SK-N-SH (cell line): ENCODE measurements around the gene SLC2A13. TPM values are rescaled to one million over a fixed set of nuclear protein-coding genes. Genes with fewer than 3 reads are reported as not detected.

Source experiments
- CTCF ChIA-PET: fragments of 300-600, 350-600 bp; formaldehyde crosslinking; extraction: SDS; loops from one replicate; lab custom pipeline; 2021; lab: Yijun Ruan, JAX
- POLR2A ChIA-PET: fragments of 350-600 bp; sonication (Branson Sonifier 250); formaldehyde crosslinking; extraction: SDS; loops from one replicate; lab custom pipeline; 2020; ENCODE audit warnings: antibody characterized with exemption, inconsistent platforms; lab: Yijun Ruan, JAX
- DNase-seq: peaks from one replicate; pipeline ENCODE4 v3.0.0; 2012
- H2AFZ ChIP-seq: fragments of 200-600 bp; sonication (generic); 2 replicates; pipeline ENCODE4 v1.8.1; 2016; ENCODE audit warnings: antibody characterized with exemption, mild to moderate bottlenecking, low read depth
- H3F3A ChIP-seq: fragments of 200-600 bp; sonication (generic); replicated peaks from 2 replicates; pipeline ENCODE3; 2016; ENCODE audit warnings: antibody characterized with exemption, mild to moderate bottlenecking; ENCODE audit not compliant: insufficient read depth
- H3K27ac ChIP-seq, 2 experiments: fragments of 200-500 bp in 1 of 2; fragments of 200-600 bp in 1 of 2; sonication (Bioruptor generic) in 1 of 2; sonication (generic), shearing (Covaris generic) in 1 of 2; 2 replicates each; pipeline versions ENCODE4 v1.5.1 to v1.6.1; 2014 to 2016; ENCODE audit warnings: low read depth in 2 of 2, inconsistent platforms in 1 of 2, low read length in 1 of 2, mild to moderate bottlenecking in 1 of 2, mixed read lengths in 1 of 2
- H3K27me3 ChIP-seq: fragments of 200-600 bp; sonication (generic), shearing (Covaris generic); 2 replicates; pipeline ENCODE4 v1.6.1; 2016; ENCODE audit warnings: mixed run types; ENCODE audit not compliant: insufficient read depth
- H3K36me3 ChIP-seq, 2 experiments: fragments of 200-500 bp in 1 of 2; fragments of 200-600 bp in 1 of 2; sonication (Bioruptor generic) in 1 of 2; sonication (generic) in 1 of 2; replicated peaks in 1 of 2; 2 replicates each; pipeline versions ENCODE3 to v1.5.1; 2014 to 2016; ENCODE audit warnings: low read length in 1 of 2, mild to moderate bottlenecking in 1 of 2; ENCODE audit not compliant: insufficient read depth in 2 of 2, control insufficient read depth in 1 of 2
- H3K4me1 ChIP-seq, 2 experiments: fragments of 200-500 bp in 1 of 2; fragments of 200-600 bp in 1 of 2; sonication (Bioruptor generic) in 1 of 2; sonication (generic), shearing (Covaris generic) in 1 of 2; 2 replicates each; pipeline versions ENCODE4 v1.5.1 to v1.6.1; 2014 to 2016; ENCODE audit warnings: low read depth in 1 of 2, low read length in 1 of 2, mixed run types in 1 of 2; ENCODE audit not compliant: insufficient read depth in 2 of 2, control insufficient read depth in 1 of 2
- H3K4me2 ChIP-seq: fragments of 200-600 bp; sonication (generic), shearing (Covaris generic); 2 replicates; pipeline ENCODE4 v1.6.1; 2017; ENCODE audit warnings: mixed run types
- H3K4me3 ChIP-seq, 2 experiments: fragments of 200-500 bp in 1 of 2; fragments of 200-600 bp in 1 of 2; sonication (Bioruptor generic) in 1 of 2; sonication (generic), shearing (Covaris generic) in 1 of 2; 2 replicates each; pipeline versions ENCODE4 v1.5.1 to v1.8.1; 2014 to 2016; ENCODE audit warnings: low read depth in 2 of 2, inconsistent platforms in 1 of 2, low read length in 1 of 2, mild to moderate bottlenecking in 1 of 2, mixed read lengths in 1 of 2, moderate library complexity in 1 of 2
- H3K79me2 ChIP-seq: fragments of 200-600 bp; sonication (generic); 2 replicates; pipeline ENCODE4 v1.8.1; 2017; ENCODE audit warnings: mild to moderate bottlenecking; ENCODE audit not compliant: insufficient read depth
- H3K9ac ChIP-seq: fragments of 200-600 bp; sonication (generic); 2 replicates; pipeline ENCODE4 v1.6.1; 2017; ENCODE audit warnings: mixed run types
- H3K9me2 ChIP-seq: fragments of 200-600 bp; sonication (generic); 2 replicates; pipeline ENCODE4 v1.6.1; 2017; ENCODE audit warnings: mixed run types
- H3K9me3 ChIP-seq: fragments of 200-600 bp; sonication (generic); 2 replicates; pipeline ENCODE4 v1.6.1; 2017; ENCODE audit warnings: mixed run types, mild to moderate bottlenecking, moderate library complexity
- H4K20me1 ChIP-seq: fragments of 200-600 bp; sonication (generic); 2 replicates; pipeline ENCODE4 v1.6.1; 2017; ENCODE audit warnings: mild to moderate bottlenecking, mixed run types; ENCODE audit not compliant: insufficient read depth
- CHD2 ChIP-seq: fragments of 150-350 bp; IDR thresholded peaks from 2 replicates; pipeline ENCODE4 v1.6.1; 2018; ENCODE audit warnings: low read length; ENCODE audit not compliant: partially characterized antibody
- ELF1 ChIP-seq: IDR thresholded peaks from 2 replicates; pipeline ENCODE4 v1.4.0; 2012
- EZH2phosphoT487 ChIP-seq: fragments of 200-600 bp; sonication (generic); IDR thresholded peaks from 2 replicates; pipeline ENCODE4 v1.6.1; 2017; ENCODE audit warnings: low read depth, mixed run types, mild to moderate bottlenecking, antibody characterized with exemption, moderate library complexity, borderline replicate concordance
- FOSL2 ChIP-seq: IDR thresholded peaks from 2 replicates; pipeline ENCODE4 v1.4.0; 2012; ENCODE audit warnings: low read depth, mild to moderate bottlenecking, moderate library complexity, borderline replicate concordance
- FOXJ3 ChIP-seq: sonication (generic); formaldehyde crosslinking; IDR thresholded peaks from 2 replicates; pipeline ENCODE4 v1.5.1; 2020; ENCODE audit warnings: mild to moderate bottlenecking, missing genetic modification reagents
- GABPA ChIP-seq: IDR thresholded peaks from 2 replicates; pipeline ENCODE4 v1.4.0; 2012; ENCODE audit warnings: low read depth, mild to moderate bottlenecking
- JUND ChIP-seq: IDR thresholded peaks from 2 replicates; pipeline ENCODE4 v1.4.0; 2012
- MEF2A ChIP-seq: IDR thresholded peaks from 2 replicates; pipeline ENCODE4 v1.4.0; 2012; ENCODE audit warnings: low read depth, borderline replicate concordance
- MXI1 ChIP-seq: IDR thresholded peaks from 2 replicates; pipeline ENCODE4 v1.6.1; 2012; ENCODE audit warnings: mild to moderate bottlenecking, low read depth, low read length, improper control_type of control experiment
- TCF12 ChIP-seq: IDR thresholded peaks from 2 replicates; pipeline ENCODE4 v1.4.0; 2012
- TEAD4 ChIP-seq: IDR thresholded peaks from 2 replicates; pipeline ENCODE4 v1.4.0; 2012; ENCODE audit warnings: mild to moderate bottlenecking, borderline replicate concordance; ENCODE audit not compliant: insufficient read depth
- YY1 ChIP-seq: IDR thresholded peaks from 2 replicates; pipeline ENCODE4 v1.4.0; 2012; ENCODE audit warnings: low read depth, mild to moderate bottlenecking
- WGBS: methylation state at CpG from one replicate; pipeline ENCODE4 v1.1.6; 2017; ENCODE audit warnings: low lambda C conversion rate; 5-methylcytosine and 5-hydroxymethylcytosine counted together
- polyA plus RNA-seq, 3 experiments: library from polyadenylated mRNA; depleted of rRNA; stranded (reverse); fragments of >200 nt; gene quantifications; 2 replicates each; pipeline ENCODE4 v1.2.3, GENCODE V29; 2012
- TF ChIP-seq, protein P1 (sequence below): IDR thresholded peaks from 2 replicates; pipeline ENCODE4 v1.6.1; 2012; ENCODE audit warnings: mild to moderate bottlenecking, low read depth, low read length, moderate library complexity
- TF ChIP-seq, protein P2 (sequence below): fragments of 200-600 bp; sonication (generic); IDR thresholded peaks from 2 replicates; pipeline ENCODE4 v1.6.1; 2017; ENCODE audit warnings: antibody characterized with exemption, mild to moderate bottlenecking, moderate library complexity
- TF ChIP-seq, protein P3 (sequence below): fragments of 150-350 bp; IDR thresholded peaks from 2 replicates; pipeline ENCODE4 v1.6.1; 2017; ENCODE audit warnings: antibody characterized with exemption, low read length, low read depth, borderline replicate concordance

The SLC2A13 gene
- polyA plus RNA-seq, 1 of the 3 experiments (the other 2 are of a cell fraction), result 0.21 TPM

DNA sequence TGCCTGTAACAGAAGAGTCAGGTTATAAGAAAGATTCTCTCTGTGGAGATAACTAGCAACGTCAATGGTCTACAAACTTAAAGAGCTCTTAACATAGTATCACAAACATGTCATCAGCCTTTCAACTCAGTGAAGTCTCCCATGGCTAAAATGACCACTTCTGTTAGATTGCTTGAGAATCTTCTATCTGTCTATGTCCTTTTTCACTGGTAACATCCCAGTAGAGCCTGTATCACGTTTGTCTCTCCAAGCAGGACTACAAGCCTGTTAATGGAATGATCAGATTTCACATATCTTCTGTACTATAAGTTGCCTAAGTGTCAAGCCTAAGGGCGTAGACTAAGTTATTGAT, 50.7 kb downstream of the SLC2A13 start:
- no peak overlapping the region for H3K4me3 ChIP-seq
- H2AFZ ChIP-seq, result no peak overlapping the region
- no peaks in the 10 kb centered on the region for H3F3A ChIP-seq
- H4K20me1 ChIP-seq, result no peaks in the 10 kb centered on the region
- H3K9me2 ChIP-seq, result no peaks in the 10 kb centered on the region
- H3K4me1 ChIP-seq, result peaks cover 0 to 2% of the 10 kb centered on the region in 2 experiments; a peak in 2 of 4 replicates
- H3K79me2 ChIP-seq, result no peaks in the 10 kb centered on the region
- no peak overlapping the region for H3K9ac ChIP-seq
- no peaks in the 10 kb centered on the region for H3K9me3 ChIP-seq
- ChIA-PET POLR2A (no interaction called here), CTCF (interaction anchor here (1.6 kb wide), 1 partner anchor 53 kb away, joined by 4 read pairs; no protein-coding TSS in a partner anchor)
- H3K27ac ChIP-seq, result no peak overlapping the region
- no peak overlapping the region for H3K4me2 ChIP-seq
- H3K27me3 ChIP-seq, result no peaks in the 10 kb centered on the region
- TF ChIP-seq TCF12 (no peak), YY1 (no peak), ELF1 (no peak), JUND (no peak), GABPA (no peak)
- TF ChIP-seq, protein P1, sequence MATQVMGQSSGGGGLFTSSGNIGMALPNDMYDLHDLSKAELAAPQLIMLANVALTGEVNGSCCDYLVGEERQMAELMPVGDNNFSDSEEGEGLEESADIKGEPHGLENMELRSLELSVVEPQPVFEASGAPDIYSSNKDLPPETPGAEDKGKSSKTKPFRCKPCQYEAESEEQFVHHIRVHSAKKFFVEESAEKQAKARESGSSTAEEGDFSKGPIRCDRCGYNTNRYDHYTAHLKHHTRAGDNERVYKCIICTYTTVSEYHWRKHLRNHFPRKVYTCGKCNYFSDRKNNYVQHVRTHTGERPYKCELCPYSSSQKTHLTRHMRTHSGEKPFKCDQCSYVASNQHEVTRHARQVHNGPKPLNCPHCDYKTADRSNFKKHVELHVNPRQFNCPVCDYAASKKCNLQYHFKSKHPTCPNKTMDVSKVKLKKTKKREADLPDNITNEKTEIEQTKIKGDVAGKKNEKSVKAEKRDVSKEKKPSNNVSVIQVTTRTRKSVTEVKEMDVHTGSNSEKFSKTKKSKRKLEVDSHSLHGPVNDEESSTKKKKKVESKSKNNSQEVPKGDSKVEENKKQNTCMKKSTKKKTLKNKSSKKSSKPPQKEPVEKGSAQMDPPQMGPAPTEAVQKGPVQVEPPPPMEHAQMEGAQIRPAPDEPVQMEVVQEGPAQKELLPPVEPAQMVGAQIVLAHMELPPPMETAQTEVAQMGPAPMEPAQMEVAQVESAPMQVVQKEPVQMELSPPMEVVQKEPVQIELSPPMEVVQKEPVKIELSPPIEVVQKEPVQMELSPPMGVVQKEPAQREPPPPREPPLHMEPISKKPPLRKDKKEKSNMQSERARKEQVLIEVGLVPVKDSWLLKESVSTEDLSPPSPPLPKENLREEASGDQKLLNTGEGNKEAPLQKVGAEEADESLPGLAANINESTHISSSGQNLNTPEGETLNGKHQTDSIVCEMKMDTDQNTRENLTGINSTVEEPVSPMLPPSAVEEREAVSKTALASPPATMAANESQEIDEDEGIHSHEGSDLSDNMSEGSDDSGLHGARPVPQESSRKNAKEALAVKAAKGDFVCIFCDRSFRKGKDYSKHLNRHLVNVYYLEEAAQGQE, result no peak
- TF ChIP-seq, protein P2, sequence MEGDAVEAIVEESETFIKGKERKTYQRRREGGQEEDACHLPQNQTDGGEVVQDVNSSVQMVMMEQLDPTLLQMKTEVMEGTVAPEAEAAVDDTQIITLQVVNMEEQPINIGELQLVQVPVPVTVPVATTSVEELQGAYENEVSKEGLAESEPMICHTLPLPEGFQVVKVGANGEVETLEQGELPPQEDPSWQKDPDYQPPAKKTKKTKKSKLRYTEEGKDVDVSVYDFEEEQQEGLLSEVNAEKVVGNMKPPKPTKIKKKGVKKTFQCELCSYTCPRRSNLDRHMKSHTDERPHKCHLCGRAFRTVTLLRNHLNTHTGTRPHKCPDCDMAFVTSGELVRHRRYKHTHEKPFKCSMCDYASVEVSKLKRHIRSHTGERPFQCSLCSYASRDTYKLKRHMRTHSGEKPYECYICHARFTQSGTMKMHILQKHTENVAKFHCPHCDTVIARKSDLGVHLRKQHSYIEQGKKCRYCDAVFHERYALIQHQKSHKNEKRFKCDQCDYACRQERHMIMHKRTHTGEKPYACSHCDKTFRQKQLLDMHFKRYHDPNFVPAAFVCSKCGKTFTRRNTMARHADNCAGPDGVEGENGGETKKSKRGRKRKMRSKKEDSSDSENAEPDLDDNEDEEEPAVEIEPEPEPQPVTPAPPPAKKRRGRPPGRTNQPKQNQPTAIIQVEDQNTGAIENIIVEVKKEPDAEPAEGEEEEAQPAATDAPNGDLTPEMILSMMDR, result no peak
- no peak for DNase-seq
- WGBS, result 48% methylated on average over 3 of the region's 3 CpGs
- no peaks in the 10 kb centered on the region for H3K36me3 ChIP-seq

DNA sequence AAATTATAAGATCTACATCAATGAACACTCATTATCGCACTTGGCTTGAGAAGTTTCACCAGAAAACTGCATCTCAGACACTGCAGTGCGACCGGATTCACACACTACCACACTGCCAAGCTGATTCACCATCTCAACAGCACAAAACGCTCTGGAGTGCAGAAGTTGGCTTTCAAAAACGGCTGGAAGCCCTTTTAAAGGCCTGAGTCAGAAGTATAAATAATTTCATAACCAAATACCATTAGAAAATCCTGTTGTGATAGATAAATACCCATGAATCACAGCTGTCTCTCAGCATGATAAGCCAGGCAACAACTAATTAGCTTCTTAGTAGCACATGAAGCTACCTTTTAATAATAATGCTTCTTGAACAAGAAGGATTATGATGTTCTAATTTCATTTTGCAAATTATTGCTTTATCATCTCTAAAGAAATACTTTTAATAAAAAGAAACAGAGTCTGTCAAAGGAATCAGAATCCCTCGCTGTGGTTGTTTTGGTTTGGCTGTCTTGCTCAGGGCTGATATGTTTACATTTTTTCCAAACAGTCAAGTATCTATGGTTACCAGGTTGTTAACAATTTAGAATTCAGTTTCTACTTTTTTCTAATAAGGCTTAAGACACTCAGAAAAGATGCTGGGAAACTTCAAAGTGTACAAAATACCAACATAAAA, 51.2 kb downstream of the SLC2A13 start:
- DNase-seq, result no peak
- no peak overlapping the region for H2AFZ ChIP-seq
- no peak overlapping the region for H3K4me3 ChIP-seq
- no peaks in the 10 kb centered on the region for H4K20me1 ChIP-seq
- CTCF ChIA-PET, result interaction anchor here (0.8 to 1.6 kb wide), 2 partner anchors 52 to 53 kb away, joined by 3 to 4 read pairs; no protein-coding TSS in a partner anchor
- POLR2A ChIA-PET, result no interaction called here
- WGBS, result 47% methylated on average over 6 of the region's 6 CpGs
- no peaks in the 10 kb centered on the region for H3K27me3 ChIP-seq
- no peaks in the 10 kb centered on the region for H3K36me3 ChIP-seq
- no peak overlapping the region for H3K9ac ChIP-seq
- H3K4me1 ChIP-seq, result peaks cover 0 to 2% of the 10 kb centered on the region in 2 experiments; a peak in 2 of 4 replicates
- H3F3A ChIP-seq, result no peaks in the 10 kb centered on the region
- no peak overlapping the region for H3K4me2 ChIP-seq
- no peaks in the 10 kb centered on the region for H3K9me3 ChIP-seq
- H3K9me2 ChIP-seq, result no peaks in the 10 kb centered on the region
- H3K27ac ChIP-seq, result no peak overlapping the region
- H3K79me2 ChIP-seq, result no peaks in the 10 kb centered on the region
- TF ChIP-seq, protein P1, result no peak
- TF ChIP-seq MEF2A, result no peak
- TF ChIP-seq EZH2phosphoT487, result no peak
- TF ChIP-seq FOSL2, result no peak
- TF ChIP-seq FOXJ3, result no peak
- no peak for TF ChIP-seq MXI1
- no peak for TF ChIP-seq CHD2
- no peak for TF ChIP-seq TEAD4
- TF ChIP-seq GABPA, result no peak
- TF ChIP-seq, protein P3, sequence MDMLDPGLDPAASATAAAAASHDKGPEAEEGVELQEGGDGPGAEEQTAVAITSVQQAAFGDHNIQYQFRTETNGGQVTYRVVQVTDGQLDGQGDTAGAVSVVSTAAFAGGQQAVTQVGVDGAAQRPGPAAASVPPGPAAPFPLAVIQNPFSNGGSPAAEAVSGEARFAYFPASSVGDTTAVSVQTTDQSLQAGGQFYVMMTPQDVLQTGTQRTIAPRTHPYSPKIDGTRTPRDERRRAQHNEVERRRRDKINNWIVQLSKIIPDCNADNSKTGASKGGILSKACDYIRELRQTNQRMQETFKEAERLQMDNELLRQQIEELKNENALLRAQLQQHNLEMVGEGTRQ, result no peak
- no peak for TF ChIP-seq JUND
